Sigmoid colon (tissue), 7 donors: ENCODE measurements around the gene QKI. TPM values are rescaled to one million over a fixed set of nuclear protein-coding genes. Genes with fewer than 3 reads are reported as not detected.

ENCODE experiments used
- DNase-seq: peaks from one replicate; pipeline ENCODE4 v3.0.0-alpha.2; 2019
- H3K27ac ChIP-seq, 4 donors: fragments of 200-600 bp; sonication (generic); one replicate each; pipeline ENCODE4 v1.5.1; 2016 to 2019; ENCODE audit warnings: mild to moderate bottlenecking in 1 of 4
- H3K27me3 ChIP-seq, 3 donors: fragments of 200-600 bp; sonication (generic); one replicate each; pipeline ENCODE4 v1.5.1; 2019; ENCODE audit warnings: mild to moderate bottlenecking in 1 of 3
- H3K36me3 ChIP-seq, 4 donors: fragments of 200-600 bp; sonication (generic); one replicate each; pipeline ENCODE4 v1.5.1; 2016 to 2019
- H3K4me1 ChIP-seq, 4 donors: fragments of 200-600 bp; sonication (generic); one replicate each; pipeline ENCODE4 v1.5.1; 2017 to 2019
- H3K4me3 ChIP-seq, 4 donors: fragments of 200-600 bp; sonication (generic); one replicate each; pipeline ENCODE4 v1.5.1; 2017 to 2019; ENCODE audit warnings: mild to moderate bottlenecking in 2 of 4, moderate library complexity in 1 of 4
- H3K9me3 ChIP-seq, 4 donors: fragments of 200-600 bp in 3 of 4; sonication (generic) in 3 of 4; one replicate each; pipeline versions ENCODE4 v1.5.1 to v1.6.1; 2013 to 2019
- CTCF ChIP-seq, 4 experiments: fragments of 450-650 bp in 3 of 4; fragments of 200-600 bp in 1 of 4; IDR thresholded peaks; one replicate each; pipeline ENCODE4 v1.5.1; 2016 to 2019; ENCODE audit warnings: antibody characterized with exemption in 4 of 4, mild to moderate bottlenecking in 3 of 4, moderate library complexity in 2 of 4
- EP300 ChIP-seq, 4 donors: sonication (generic); formaldehyde crosslinking; IDR thresholded peaks; one replicate each; pipeline ENCODE4 v1.6.1; 2017; ENCODE audit warnings: antibody characterized with exemption in 4 of 4
- POLR2A ChIP-seq, 2 donors: fragments of 450-650 bp; IDR thresholded peaks; one replicate each; pipeline ENCODE4 v1.6.1; 2016; ENCODE audit warnings: antibody characterized with exemption in 2 of 2, mild to moderate bottlenecking in 2 of 2, moderate library complexity in 2 of 2
- POLR2AphosphoS5 ChIP-seq, 4 donors: sonication (generic); formaldehyde crosslinking; IDR thresholded peaks; one replicate each; pipeline ENCODE4 v1.6.1; 2017; ENCODE audit warnings: antibody characterized with exemption in 4 of 4
- WGBS, 2 donors: extraction: QIAGEN DNeasy Blood & Tissue Kit; methylation state at CpG; one replicate each; pipeline ENCODE4 v1.1.7; 2013; 5-methylcytosine and 5-hydroxymethylcytosine counted together
- intact Hi-C: fragments of 100-400 bp; cut with DNase I; formaldehyde crosslinking; loops from one replicate; pipeline ENCODE4 v1.15.1; 2023
- polyA plus RNA-seq, 3 donors: library from polyadenylated mRNA; stranded (reverse); fragments of 200-250 nt; gene quantifications; one replicate each; pipeline ENCODE4 v1.2.3, GENCODE V29; 2013
- total RNA-seq, 4 donors: library from RNA; depleted of rRNA; stranded (reverse); fragments of >200 nt; gene quantifications; one replicate each; pipeline ENCODE4 v1.1.0, GENCODE V29; 2016
- donor health status: healthy with polysubstance abuse.
- donor health status: Bipolar disorder and iron deficiency.
- donor health status: healthy.

The QKI gene
- total and polyA plus RNA-seq, 7 donors, result 9.2 to 146 (median 139) TPM

- Histone ChIP-seq H3K27ac (no peak overlapping the region), H3K4me1 (peaks cover 0 to 66% (median 34%) of the 10 kb centered on the region in 4 donors), H3K27me3 (no peaks in the 10 kb centered on the region), H3K4me3 (no peak overlapping the region), H3K36me3 (no peaks in the 10 kb centered on the region), H3K9me3 (no peaks in the 10 kb centered on the region)
- no peak for TF ChIP-seq POLR2A (IDR thresholded peaks at IDR 0.05)
- TF ChIP-seq CTCF (IDR thresholded peaks at IDR 0.05), result no peak
- TF ChIP-seq POLR2AphosphoS5 (IDR thresholded peaks at IDR 0.05), result no peak
- TF ChIP-seq EP300 (IDR thresholded peaks at IDR 0.05), result no peak
- intact Hi-C loops, result no loop called here
- DNase-seq, result no peak
These were observed 111.4 kb downstream of the QKI start for GRCh38 chr6:163525926-163526325.

DNA sequence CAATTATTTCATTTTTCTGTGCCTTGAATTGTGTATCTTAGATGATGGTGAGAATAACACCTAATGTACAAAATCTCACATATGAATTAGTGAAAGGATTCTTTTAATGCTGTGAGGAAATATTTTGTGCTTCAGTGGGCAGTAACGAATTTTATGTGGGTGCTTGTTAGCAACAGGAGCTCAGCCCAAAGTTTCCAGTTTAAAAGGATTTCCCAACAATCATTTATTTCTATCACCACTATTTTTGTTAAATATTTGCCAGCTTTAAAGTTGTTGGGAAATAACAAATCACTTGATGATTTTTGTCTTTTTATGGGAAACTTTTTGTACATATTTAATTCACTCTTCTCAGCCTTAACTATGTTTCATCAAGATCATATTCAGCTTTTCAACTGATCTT is 111.8 kb downstream of the QKI start:
- H3K27ac ChIP-seq, result no peak overlapping the region
- intact Hi-C loops, result no loop called here
- H3K36me3 ChIP-seq, result no peaks in the 10 kb centered on the region
- no peaks in the 10 kb centered on the region for H3K27me3 ChIP-seq
- DNase-seq, result no peak
- TF ChIP-seq POLR2AphosphoS5 (IDR thresholded peaks at IDR 0.05), result no peak
- no peak for TF ChIP-seq CTCF (IDR thresholded peaks at IDR 0.05)
- no peak for TF ChIP-seq POLR2A (IDR thresholded peaks at IDR 0.05)
- no peak for TF ChIP-seq EP300 (IDR thresholded peaks at IDR 0.05)
- H3K4me1 ChIP-seq, result peaks cover 0 to 70% (median 39%) of the 10 kb centered on the region in 4 donors
- no peak overlapping the region for H3K4me3 ChIP-seq
- H3K9me3 ChIP-seq, result no peaks in the 10 kb centered on the region
- 60 to 76% methylated on average over 1 of the region's 1 CpG for WGBS, 2 donors

- no peak overlapping the region for H3K27ac ChIP-seq
- no peaks in the 10 kb centered on the region for H3K9me3 ChIP-seq
- WGBS, 2 donors, result 91 to 95% methylated on average over 3 of the region's 3 CpGs
- TF ChIP-seq POLR2AphosphoS5 (IDR thresholded peaks at IDR 0.05) (no peak), EP300 (IDR thresholded peaks at IDR 0.05) (no peak), CTCF (IDR thresholded peaks at IDR 0.05) (no peak), POLR2A (IDR thresholded peaks at IDR 0.05) (no peak)
- no peak for DNase-seq
- intact Hi-C loops, result no loop called here
- no peak overlapping the region for H3K4me3 ChIP-seq
- no peaks in the 10 kb centered on the region for H3K27me3 ChIP-seq
- H3K36me3 ChIP-seq, result no peaks in the 10 kb centered on the region
- H3K4me1 ChIP-seq, result peaks cover 0 to 80% (median 47%) of the 10 kb centered on the region in 4 donors
These were observed 112.8 kb downstream of the QKI start for GRCh38 chr6:163527291-163527690.

- no peak overlapping the region for H3K27ac ChIP-seq
- H3K4me1 ChIP-seq, result peaks cover 0 to 92% (median 66%) of the 10 kb centered on the region in 4 donors
- intact Hi-C loops, result no loop called here
- H3K4me3 ChIP-seq, result no peak overlapping the region
- no peak for DNase-seq
- no peaks in the 10 kb centered on the region for H3K27me3 ChIP-seq
- no peaks in the 10 kb centered on the region for H3K9me3 ChIP-seq
- WGBS, 2 donors, result 72 to 80% methylated on average over 3 of the region's 3 CpGs
- TF ChIP-seq CTCF (IDR thresholded peaks at IDR 0.05) (no peak), POLR2A (IDR thresholded peaks at IDR 0.05) (no peak), EP300 (IDR thresholded peaks at IDR 0.05) (no peak), POLR2AphosphoS5 (IDR thresholded peaks at IDR 0.05) (no peak)
- no peaks in the 10 kb centered on the region for H3K36me3 ChIP-seq
These were observed 115.1 kb downstream of the QKI start for GRCh38 chr6:163529605-163530004.

DNA sequence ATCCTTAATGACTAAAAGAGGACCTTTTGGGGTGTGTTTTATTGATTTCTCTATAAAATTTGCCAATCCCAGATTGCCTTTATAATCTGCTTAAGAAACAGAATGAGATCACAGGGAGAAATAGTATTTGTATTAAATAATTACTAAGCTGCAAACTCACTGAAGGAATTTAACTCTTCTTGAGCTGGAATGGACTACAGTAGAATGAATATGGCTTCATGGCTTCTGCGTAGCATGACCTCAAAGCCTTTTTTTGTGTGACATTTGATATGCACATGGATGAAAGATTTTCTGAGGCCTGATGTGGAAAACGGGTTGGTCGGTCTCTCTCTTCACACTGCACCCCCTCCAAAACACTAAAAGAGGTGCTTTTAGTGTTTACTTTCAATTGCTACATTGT is 115.9 kb downstream of the QKI start:
- Histone ChIP-seq H3K27me3 (no peaks in the 10 kb centered on the region), H3K4me1 (peaks cover 0 to 90% (median 67%) of the 10 kb centered on the region in 4 donors), H3K27ac (no peak overlapping the region), H3K4me3 (no peak overlapping the region), H3K36me3 (no peaks in the 10 kb centered on the region), H3K9me3 (no peaks in the 10 kb centered on the region)
- intact Hi-C loops, result no loop called here
- TF ChIP-seq CTCF (IDR thresholded peaks at IDR 0.05) (no peak), POLR2A (IDR thresholded peaks at IDR 0.05) (no peak), EP300 (IDR thresholded peaks at IDR 0.05) (no peak), POLR2AphosphoS5 (IDR thresholded peaks at IDR 0.05) (no peak)
- DNase-seq, result no peak
- WGBS, 2 donors, result 86 to 87% methylated on average over 3 of the region's 3 CpGs
